Coronary artery (tissue), 2 donors: ENCODE measurements around the gene KATNA1.
"Not testable (repeated sequence)": the region's sequence is repeated elsewhere in the genome, so short reads cannot be mapped to it uniquely, and the experiment has no call there.

Source experiments
- DNase-seq: peaks from one replicate; pipeline ENCODE4 v3.0.0-alpha.2; 2017; ENCODE audit warnings: low spot score
- H3K27ac ChIP-seq, 2 donors: fragments of 200-600 bp; sonication (generic); one replicate each; pipeline ENCODE4 v1.5.1; 2016 to 2019
- H3K4me3 ChIP-seq: fragments of 200-600 bp; sonication (generic); 2 replicates; pipeline ENCODE4 v1.5.1; 2016; ENCODE audit warnings: mild to moderate bottlenecking, moderate library complexity
- TF ChIP-seq, protein P1 (sequence below): fragments of 200-600 bp; sonication (generic); IDR thresholded peaks from one replicate; pipeline ENCODE4 v1.5.1; 2019; ENCODE audit warnings: antibody characterized with exemption

Gene KATNA1

DNA sequence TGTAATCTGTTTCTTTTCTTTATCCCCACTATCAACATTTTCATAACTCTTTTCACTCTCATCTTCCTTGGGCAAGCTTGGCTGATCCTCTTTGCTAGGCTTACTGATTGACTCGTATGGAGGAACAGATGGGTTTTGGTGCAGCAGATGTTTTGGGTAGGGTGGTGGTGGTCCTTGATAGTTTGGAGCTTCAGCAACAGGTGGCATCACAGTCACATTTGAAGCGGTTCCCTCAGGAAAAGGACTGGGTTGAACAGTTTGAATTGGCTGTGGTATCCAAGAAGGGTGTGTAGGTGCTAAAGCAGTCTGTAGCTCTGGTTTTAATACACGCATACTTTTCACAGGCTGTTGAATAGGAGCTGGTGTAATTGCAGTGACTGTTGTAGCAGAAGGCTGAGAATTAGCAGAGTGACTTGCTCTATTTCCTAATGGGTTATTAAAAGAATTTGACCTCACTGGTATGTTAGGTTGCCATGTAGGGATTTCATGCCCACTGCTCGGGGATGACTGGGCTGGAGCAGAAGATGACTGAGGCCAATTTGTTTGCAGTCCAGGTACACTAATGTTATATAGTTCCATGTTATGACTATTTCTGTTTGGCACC, 34.8 kb upstream of the KATNA1 start:
- DNase-seq = no peak
- TF ChIP-seq, protein P1, sequence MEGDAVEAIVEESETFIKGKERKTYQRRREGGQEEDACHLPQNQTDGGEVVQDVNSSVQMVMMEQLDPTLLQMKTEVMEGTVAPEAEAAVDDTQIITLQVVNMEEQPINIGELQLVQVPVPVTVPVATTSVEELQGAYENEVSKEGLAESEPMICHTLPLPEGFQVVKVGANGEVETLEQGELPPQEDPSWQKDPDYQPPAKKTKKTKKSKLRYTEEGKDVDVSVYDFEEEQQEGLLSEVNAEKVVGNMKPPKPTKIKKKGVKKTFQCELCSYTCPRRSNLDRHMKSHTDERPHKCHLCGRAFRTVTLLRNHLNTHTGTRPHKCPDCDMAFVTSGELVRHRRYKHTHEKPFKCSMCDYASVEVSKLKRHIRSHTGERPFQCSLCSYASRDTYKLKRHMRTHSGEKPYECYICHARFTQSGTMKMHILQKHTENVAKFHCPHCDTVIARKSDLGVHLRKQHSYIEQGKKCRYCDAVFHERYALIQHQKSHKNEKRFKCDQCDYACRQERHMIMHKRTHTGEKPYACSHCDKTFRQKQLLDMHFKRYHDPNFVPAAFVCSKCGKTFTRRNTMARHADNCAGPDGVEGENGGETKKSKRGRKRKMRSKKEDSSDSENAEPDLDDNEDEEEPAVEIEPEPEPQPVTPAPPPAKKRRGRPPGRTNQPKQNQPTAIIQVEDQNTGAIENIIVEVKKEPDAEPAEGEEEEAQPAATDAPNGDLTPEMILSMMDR = no peak
- no peak overlapping the region for H3K27ac ChIP-seq
- no peak overlapping the region for H3K4me3 ChIP-seq

DNA sequence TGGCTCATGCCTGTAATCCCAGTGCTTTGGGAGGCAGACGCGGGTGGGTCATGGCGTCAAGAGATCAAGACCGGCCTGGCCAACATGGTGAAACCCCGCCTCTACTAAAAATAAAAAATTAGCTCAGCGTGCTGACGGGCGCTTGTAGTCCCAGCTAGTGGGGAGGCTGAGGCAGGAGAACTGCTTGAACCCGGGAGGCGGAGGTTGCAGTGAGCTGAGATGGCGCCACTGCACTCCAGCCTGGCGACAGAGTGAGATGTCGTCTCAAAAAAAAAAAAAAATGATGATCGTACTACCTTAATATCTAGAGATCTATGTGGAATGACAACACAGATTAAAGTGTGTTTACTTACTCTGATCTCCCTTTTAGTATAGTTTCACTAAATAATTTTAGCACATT, 33.3 kb upstream of the KATNA1 start:
- DNase-seq, H3K4me3 ChIP-seq, H3K27ac ChIP-seq: not testable (repeated sequence)

DNA sequence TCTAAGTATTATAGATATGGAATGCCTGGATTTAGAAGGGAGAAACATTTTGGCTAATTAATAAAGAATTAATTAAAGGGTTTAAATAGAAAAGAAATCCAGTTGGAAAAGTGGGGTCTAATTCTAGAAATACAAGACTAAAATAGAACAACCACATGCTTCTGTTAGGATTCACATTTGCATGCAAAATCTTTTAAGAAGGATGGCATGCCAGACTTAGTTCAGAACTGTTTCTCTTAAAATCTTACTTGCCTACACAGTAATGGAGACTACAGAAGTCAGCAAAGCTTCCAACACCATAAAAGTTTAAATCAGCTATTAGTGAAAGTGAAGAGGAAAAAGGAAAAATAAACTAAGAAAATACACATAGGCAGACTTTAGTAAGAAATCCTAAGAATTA, 32.7 kb upstream of the KATNA1 start:
- DNase-seq = no peak
- TF ChIP-seq, protein P1 = no peak
- Histone ChIP-seq H3K27ac (no peak overlapping the region), H3K4me3 (no peak overlapping the region)

DNA sequence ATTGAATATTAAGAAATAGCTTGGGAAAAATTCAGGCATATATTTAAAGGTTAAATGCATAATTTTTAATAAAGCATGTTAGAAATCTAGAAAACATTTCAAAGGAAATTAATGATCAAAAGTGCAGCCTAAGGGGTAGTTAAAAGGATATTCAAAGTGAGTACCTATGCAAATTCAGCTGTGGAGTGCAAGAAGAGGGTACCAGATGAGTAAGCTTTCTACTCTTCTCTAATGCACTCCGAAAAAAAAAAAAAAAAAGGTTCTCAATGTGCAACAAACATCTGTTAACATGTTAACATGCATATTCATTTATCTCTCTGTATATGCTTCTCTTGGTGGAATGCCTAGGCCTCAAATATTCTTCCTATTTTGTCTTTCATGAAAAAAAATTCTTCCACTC, 32.0 kb upstream of the KATNA1 start:
- Histone ChIP-seq H3K27ac (no peak overlapping the region), H3K4me3 (no peak overlapping the region)
- TF ChIP-seq, protein P1 = no peak
- no peak for DNase-seq

DNA sequence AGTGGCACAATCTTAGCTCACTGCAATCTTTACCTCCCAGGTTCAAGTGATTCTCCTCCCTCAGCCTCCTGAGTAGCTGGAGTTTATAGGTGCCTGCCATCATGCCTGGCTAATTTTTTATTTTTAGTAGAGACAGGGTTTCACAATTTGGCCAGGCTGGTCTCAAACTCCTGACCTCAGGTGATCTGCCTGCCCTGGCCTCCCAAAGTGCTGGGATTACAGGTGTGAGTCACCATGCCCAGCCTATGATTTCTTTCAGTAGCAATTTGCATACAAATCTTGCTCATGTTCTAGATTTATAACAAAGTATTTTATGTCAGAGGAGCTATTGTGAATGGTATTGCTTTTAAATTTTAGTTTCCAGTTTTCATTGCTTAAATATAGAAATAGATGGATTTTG, 23.8 kb upstream of the KATNA1 start:
- not testable (repeated sequence) for H3K4me3 ChIP-seq, DNase-seq, H3K27ac ChIP-seq

DNA sequence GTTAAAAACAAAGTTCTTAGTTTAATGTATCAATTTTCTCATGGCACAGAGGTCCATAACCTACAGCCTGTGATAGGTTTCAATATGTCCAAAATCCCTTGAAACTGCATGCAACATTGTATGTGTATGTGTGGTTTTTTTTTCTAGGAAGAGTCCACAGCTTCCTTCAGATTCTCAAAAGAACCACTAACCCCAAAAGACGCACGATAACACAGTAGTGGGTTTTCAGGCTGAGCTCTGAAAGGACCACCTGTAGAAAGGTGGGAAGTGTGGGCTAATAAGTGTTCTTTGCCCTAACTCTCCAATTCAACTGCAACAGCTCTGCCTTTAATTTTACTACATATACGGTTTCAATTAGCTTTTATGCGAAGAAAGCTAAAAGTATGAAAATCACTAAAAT, 11.5 kb upstream of the KATNA1 start:
- H3K27ac ChIP-seq = no peak overlapping the region
- no peak overlapping the region for H3K4me3 ChIP-seq
- TF ChIP-seq, protein P1 = no peak
- no peak for DNase-seq

DNA sequence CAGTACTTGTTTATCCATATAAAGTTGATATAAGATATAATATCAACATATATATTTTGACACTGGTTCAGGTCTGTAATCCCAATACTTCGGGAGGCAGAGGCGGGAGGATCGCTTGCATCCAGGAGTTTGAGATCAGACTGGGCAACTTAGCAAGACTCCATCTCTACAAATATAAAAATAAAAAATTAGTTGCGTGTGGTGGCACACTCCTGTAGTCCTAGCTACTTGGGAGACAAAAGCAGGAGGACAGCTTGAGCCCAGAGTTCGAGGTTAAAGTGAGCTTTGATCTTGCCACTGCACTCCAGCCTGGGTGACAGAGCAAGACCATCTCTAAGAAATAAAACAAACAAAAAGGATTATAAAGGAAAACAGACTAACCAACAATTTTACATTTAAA, 8.9 kb upstream of the KATNA1 start:
- Histone ChIP-seq H3K27ac (no peak overlapping the region), H3K4me3 (no peak overlapping the region)
- TF ChIP-seq, protein P1 = no peak
- no peak for DNase-seq

DNA sequence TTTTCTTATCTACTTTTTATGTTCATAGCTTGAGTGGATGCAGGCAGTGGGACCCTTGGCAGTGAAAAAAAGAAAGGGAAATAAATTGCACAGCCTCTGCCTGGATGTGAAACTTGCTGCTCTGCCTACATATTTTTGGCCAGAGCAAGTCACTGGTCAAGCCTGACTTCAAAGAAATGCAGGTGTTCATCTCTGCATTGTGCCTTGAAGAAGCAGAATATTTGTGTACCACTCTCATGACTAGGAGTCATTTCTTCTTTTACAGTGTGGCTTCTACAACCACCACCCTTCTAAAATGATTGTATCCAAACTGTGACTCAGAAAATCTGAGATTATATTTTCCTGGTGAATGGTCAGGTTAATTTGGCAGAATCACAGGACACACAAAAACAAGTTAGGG, 2.5 kb upstream of the KATNA1 start:
- Histone ChIP-seq H3K27ac (no peak overlapping the region), H3K4me3 (no peak overlapping the region)
- DNase-seq = no peak
- TF ChIP-seq, protein P1 = no peak
